Measurements from ENCODE around the gene FHOD1.

DNA sequence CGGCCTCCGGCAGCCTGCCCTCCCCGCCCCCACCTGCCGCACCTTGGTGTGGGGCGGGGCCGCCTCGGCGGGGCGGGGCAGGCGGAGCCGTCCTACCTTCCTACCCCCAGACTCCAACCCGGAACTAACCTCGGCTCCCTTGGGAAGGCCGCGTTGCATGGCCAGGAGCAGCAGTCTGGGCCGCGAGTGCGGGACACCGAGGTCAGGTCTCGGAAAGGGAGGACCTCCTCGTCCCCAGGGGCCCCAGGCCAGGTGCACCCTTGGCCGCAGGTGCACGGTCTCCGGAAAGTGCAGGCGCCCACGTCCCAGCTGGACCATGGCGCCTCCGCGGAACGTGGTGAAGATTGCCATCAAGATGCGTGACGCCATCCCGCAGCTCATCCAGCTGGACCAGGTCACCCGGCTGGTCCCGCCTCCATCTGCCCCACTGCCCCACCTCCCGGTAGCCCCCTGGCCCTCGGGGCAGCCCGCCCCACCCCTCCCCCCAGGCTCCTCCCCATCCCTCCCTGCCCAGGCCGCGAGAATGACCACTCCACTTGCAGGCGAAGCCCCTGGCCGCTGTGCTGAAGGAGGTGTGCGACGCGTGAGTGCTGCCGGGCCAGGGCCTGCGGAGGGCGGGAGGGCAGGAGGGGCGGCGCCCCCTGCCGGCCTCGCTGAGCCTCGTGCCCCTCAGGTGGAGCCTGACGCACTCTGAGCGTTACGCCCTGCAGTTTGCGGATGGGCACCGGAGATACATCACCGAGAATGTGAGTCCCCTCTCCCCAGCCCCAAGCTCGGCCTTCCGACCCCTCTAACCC lies 48.1 kb downstream of the FHOD1 start, which contains the start of gene ELMO3:
- TF ChIP-seq POLR2AphosphoS5 (IDR thresholded peaks at IDR 0.05; ENCODE audit: low read depth, low read length) (no peak), SIN3A (IDR thresholded peaks at IDR 0.05; ENCODE audit: borderline replicate concordance, insufficient read depth, low read length) (no peak), TAF1 (IDR thresholded peaks at IDR 0.05; ENCODE audit: borderline replicate concordance, insufficient read depth, low read length) (no peak)

All from PFSK-1 (cell line).